Fibroblast of mammary gland (primary cell): ENCODE results near the gene IFRD1.
A peak's percentile ranks its signal among the peaks of the same experiment; 100 is the strongest.

Source experiments
- DNase-seq: peaks from one replicate; pipeline ENCODE4 v3.0.0-alpha.2; 2010; ENCODE audit warnings: low read depth
- H3K4me3 ChIP-seq: 2 replicates; pipeline ENCODE4 v1.5.1; 2011; ENCODE audit warnings: low read depth, mild to moderate bottlenecking, low read length, moderate library complexity; ENCODE audit not compliant: control insufficient read depth
- TF ChIP-seq, protein P1 (sequence below): conservative IDR thresholded peaks from 2 replicates; pipeline ENCODE4 v1.5.1; 2011; ENCODE audit warnings: low read depth, low read length, inconsistent platforms; ENCODE audit not compliant: control insufficient read depth, insufficient read depth

Gene IFRD1

DNA sequence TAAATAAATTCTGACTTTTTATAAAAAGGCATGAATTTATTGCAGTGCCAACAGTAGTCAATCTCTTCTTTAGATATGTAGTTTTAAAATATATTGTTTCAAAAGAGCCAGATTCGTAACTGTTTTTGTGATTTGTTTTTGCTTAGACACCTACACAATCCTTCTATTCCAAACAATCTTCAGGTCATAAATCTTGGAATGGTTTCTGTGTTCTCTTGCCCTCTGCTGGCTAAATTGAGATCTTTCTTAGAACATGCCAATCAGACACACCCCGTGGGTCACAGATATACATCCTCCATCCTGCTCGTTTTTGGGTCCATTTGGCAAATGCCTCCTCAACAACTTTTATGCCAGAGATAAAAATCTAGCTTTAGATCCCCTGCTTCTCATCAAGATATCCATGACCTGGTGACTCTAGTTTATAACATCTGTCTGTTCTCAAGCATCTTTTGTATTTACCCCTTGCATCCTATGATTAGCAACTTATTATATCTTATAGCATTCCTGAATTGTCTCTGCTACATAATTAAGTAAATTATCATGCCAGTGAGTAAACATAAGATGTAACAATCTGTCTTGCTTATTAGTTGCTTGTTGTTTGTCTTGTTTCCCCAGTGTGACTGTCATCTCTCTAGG is 35.3 kb upstream of the IFRD1 start:
- peak; percentile 52 for DNase-seq
- no peak overlapping the region for H3K4me3 ChIP-seq
- TF ChIP-seq, protein P1, sequence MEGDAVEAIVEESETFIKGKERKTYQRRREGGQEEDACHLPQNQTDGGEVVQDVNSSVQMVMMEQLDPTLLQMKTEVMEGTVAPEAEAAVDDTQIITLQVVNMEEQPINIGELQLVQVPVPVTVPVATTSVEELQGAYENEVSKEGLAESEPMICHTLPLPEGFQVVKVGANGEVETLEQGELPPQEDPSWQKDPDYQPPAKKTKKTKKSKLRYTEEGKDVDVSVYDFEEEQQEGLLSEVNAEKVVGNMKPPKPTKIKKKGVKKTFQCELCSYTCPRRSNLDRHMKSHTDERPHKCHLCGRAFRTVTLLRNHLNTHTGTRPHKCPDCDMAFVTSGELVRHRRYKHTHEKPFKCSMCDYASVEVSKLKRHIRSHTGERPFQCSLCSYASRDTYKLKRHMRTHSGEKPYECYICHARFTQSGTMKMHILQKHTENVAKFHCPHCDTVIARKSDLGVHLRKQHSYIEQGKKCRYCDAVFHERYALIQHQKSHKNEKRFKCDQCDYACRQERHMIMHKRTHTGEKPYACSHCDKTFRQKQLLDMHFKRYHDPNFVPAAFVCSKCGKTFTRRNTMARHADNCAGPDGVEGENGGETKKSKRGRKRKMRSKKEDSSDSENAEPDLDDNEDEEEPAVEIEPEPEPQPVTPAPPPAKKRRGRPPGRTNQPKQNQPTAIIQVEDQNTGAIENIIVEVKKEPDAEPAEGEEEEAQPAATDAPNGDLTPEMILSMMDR: peak; percentile 59

- H3K4me3 ChIP-seq: no peak overlapping the region
- peak; percentile 34 for DNase-seq
- TF ChIP-seq, protein P1: no peak
Measured at GRCh38 chr7:112416127-112416526, 34.1 kb upstream of the IFRD1 start.

- no peak for DNase-seq
- TF ChIP-seq, protein P1: no peak
- H3K4me3 ChIP-seq: no peak overlapping the region
Measured at GRCh38 chr7:112419543-112420130, 30.6 kb upstream of the IFRD1 start.

- H3K4me3 ChIP-seq: no peak overlapping the region
- TF ChIP-seq, protein P1: no peak
- peak; percentile 48 for DNase-seq
Measured at GRCh38 chr7:112420236-112420861, 29.9 kb upstream of the IFRD1 start.

DNA sequence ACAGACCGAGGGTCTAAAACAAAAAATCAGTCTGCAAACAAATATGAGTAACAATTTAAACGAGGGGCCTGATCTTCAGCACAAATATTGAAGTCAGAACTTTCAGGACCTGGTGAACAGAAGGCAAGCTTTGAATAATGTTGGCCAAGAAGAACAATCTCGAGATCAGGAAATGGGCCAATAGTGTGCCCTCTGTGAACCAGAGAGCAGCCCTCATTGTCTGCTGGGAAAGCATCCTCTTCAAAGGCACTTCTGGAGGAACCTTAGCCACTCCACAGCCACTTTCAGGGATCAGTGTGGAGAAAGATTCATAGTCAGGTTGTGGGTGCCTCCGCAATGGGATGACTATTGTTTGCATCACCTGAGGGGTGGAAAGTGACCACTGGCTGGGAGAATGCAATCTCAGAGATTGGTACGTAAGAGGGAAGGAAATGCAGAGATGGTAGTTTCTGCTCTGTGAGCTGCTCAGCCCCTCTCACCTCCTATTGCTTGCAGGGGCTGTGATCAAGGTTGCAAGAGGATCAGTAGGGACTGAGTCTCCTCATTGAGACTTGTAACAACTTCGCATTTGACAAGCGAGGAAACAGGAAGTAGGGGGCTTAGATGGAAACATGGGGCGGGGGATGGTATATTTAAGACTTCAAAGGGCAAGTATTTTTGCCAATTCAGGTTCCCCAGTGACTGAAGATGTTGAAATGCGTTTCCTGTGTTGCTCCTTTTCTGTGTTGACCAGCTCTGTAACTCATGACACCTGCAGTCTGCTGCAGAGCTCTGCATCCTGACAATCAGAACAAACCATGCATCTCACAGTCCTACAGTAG is 28.4 kb upstream of the IFRD1 start:
- DNase-seq: peak; percentile 10
- TF ChIP-seq, protein P1: no peak
- no peak overlapping the region for H3K4me3 ChIP-seq

GRCh38 chr7:112422842-112423496 is 27.3 kb upstream of the IFRD1 start:
- peak; percentile 92 for DNase-seq
- TF ChIP-seq, protein P1: no peak
- H3K4me3 ChIP-seq: no peak overlapping the region
